HEK293T (cell line): Measurements from ENCODE around the gene GPBP1L1.

ENCODE experiments used
- ARNT ChIP-seq: fragments of 450-650 bp; IDR thresholded peaks from 2 replicates; pipeline ENCODE4 v1.6.1; 2017; ENCODE audit warnings: mild to moderate bottlenecking
- BHLHE40 ChIP-seq: fragments of 450-650 bp; IDR thresholded peaks from 2 replicates; pipeline ENCODE4 v1.6.1; 2016; ENCODE audit warnings: mild to moderate bottlenecking, moderate library complexity, borderline replicate concordance
- ELF4 ChIP-seq: fragments of 450-650 bp; IDR thresholded peaks from 2 replicates; pipeline ENCODE4 v1.6.1; 2017; ENCODE audit warnings: antibody characterized with exemption
- FOXA1 ChIP-seq: fragments of 450-650 bp; IDR thresholded peaks from 2 replicates; pipeline ENCODE4 v1.6.1; 2016; ENCODE audit warnings: mild to moderate bottlenecking
- HDGF ChIP-seq: fragments of 450-650 bp; IDR thresholded peaks from 2 replicates; pipeline ENCODE4 v1.6.1; 2017; ENCODE audit warnings: antibody characterized with exemption, borderline replicate concordance
- L3MBTL2 ChIP-seq: fragments of 450-650 bp; conservative IDR thresholded peaks from 2 replicates; pipeline ENCODE4 v1.6.1; 2016; ENCODE audit warnings: mild to moderate bottlenecking
- LEF1 ChIP-seq: fragments of 450-650 bp; IDR thresholded peaks from 2 replicates; pipeline ENCODE4 v1.6.1; 2017; ENCODE audit warnings: mild to moderate bottlenecking, borderline replicate concordance
- NFRKB ChIP-seq: fragments of 450-650 bp; IDR thresholded peaks from 2 replicates; pipeline ENCODE4 v1.6.1; 2016; ENCODE audit warnings: mild to moderate bottlenecking, moderate library complexity
- SP1 ChIP-seq: fragments of 450-650 bp; IDR thresholded peaks from 2 replicates; pipeline ENCODE4 v1.6.1; 2017
- SUZ12 ChIP-seq: fragments of 450-650 bp; IDR thresholded peaks from 2 replicates; pipeline ENCODE4 v1.6.1; 2016; ENCODE audit warnings: mild to moderate bottlenecking
- TARDBP ChIP-seq: fragments of 450-650 bp; IDR thresholded peaks from 2 replicates; pipeline ENCODE4 v1.6.1; 2016
- ZNF384 ChIP-seq: fragments of 450-650 bp; IDR thresholded peaks from 2 replicates; pipeline ENCODE4 v1.6.1; 2016

- no peak for TF ChIP-seq BHLHE40
- no peak for TF ChIP-seq SP1
- TF ChIP-seq ELF4: no peak
- no peak for TF ChIP-seq ZNF384
- no peak for TF ChIP-seq SUZ12
- TF ChIP-seq ARNT: no peak
- no peak for TF ChIP-seq LEF1
- TF ChIP-seq TARDBP: no peak
- TF ChIP-seq NFRKB: no peak
- no peak for TF ChIP-seq FOXA1
- TF ChIP-seq L3MBTL2: no peak
- no peak for TF ChIP-seq HDGF
Observed at GRCh38 chr1:45610589-45611226, 75.6 kb downstream of the GPBP1L1 start.
